ENCODE results near the gene RIT2.

DNA sequence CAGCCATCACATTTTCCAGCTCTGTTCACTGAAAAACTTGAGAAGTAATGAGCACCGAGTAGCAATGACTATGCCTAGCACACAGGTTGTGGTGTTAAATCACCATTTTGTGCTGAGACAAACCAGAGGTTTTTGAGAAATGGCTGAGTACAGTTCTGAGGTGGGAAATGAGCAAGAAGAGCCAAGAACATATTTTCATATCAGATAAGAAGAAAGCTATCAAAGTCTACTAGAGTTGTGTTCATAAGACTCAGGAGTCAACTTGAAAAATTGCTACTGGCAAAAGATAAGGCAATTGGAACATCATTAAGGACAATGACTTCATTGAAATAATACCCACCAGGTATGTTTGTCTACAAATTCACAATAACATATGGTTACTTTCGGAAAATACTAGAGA lies 108.1 kb downstream of the RIT2 start:
- TF ChIP-seq POLR2AphosphoS5 (IDR thresholded peaks at IDR 0.05; ENCODE audit: low read depth, low read length) (no peak), POLR2A (IDR thresholded peaks at IDR 0.05; ENCODE audit: low read depth, low read length) (no peak), TAF1 (IDR thresholded peaks at IDR 0.05; ENCODE audit: borderline replicate concordance, low read depth, low read length) (no peak)
